Endodermal cell (in vitro differentiated cells): ENCODE results near the gene RBMS3. TPM values are rescaled to one million over a fixed set of nuclear protein-coding genes. Genes with fewer than 3 reads are reported as not detected.

Experiments
- DNase-seq: peaks from one replicate; pipeline ENCODE4 v3.0.0-alpha.2; 2017
- H3K27ac ChIP-seq: 2 replicates; pipeline ENCODE4 v1.5.1; 2013; ENCODE audit warnings: mild to moderate bottlenecking, low read depth, low read length, moderate library complexity
- H3K27me3 ChIP-seq: 2 replicates; pipeline ENCODE4 v1.6.1; 2013; ENCODE audit warnings: mild to moderate bottlenecking, low read length, moderate library complexity; ENCODE audit not compliant: insufficient read depth, control insufficient read depth, poor library complexity, severe bottlenecking
- H3K36me3 ChIP-seq: 2 replicates; pipeline ENCODE4 v1.7.0; 2013; ENCODE audit warnings: mild to moderate bottlenecking, low read length, moderate library complexity; ENCODE audit not compliant: control insufficient read depth, insufficient read depth
- H3K4me1 ChIP-seq: one replicate; pipeline ENCODE4 v1.7.0; 2013; ENCODE audit warnings: low read length; ENCODE audit not compliant: control insufficient read depth, insufficient read depth
- H3K4me3 ChIP-seq: 2 replicates; pipeline ENCODE4 v1.5.1; 2013; ENCODE audit warnings: mild to moderate bottlenecking, low read length, moderate library complexity
- H3K9ac ChIP-seq: 2 replicates; pipeline ENCODE4 v1.6.1; 2013; ENCODE audit warnings: mild to moderate bottlenecking, low read length, moderate library complexity; ENCODE audit not compliant: poor library complexity, severe bottlenecking; ENCODE audit errors: extremely low read depth
- H3K9me3 ChIP-seq: 2 replicates; pipeline ENCODE4 v1.6.1; 2013; ENCODE audit warnings: mild to moderate bottlenecking, low read length, moderate library complexity; ENCODE audit not compliant: control insufficient read depth
- H3K27ac Mint-ChIP-seq: 2 replicates; pipeline ENCODE4 v1.8.0; 2020; ENCODE audit warnings: mixed read lengths
- H3K27me3 Mint-ChIP-seq: 2 replicates; pipeline ENCODE4 v1.8.0; 2021; ENCODE audit warnings: mild to moderate bottlenecking, mixed read lengths; ENCODE audit not compliant: insufficient read depth
- H3K36me3 Mint-ChIP-seq: 2 replicates; pipeline ENCODE4 v1.8.0; 2020; ENCODE audit warnings: low read depth, mixed read lengths
- H3K4me1 Mint-ChIP-seq: 2 replicates; pipeline ENCODE4 v1.8.0; 2020; ENCODE audit warnings: mixed read lengths
- H3K4me3 Mint-ChIP-seq: 2 replicates; pipeline ENCODE4 v1.8.0; 2020; ENCODE audit warnings: mild to moderate bottlenecking, moderate library complexity, mixed read lengths
- H3K9me3 Mint-ChIP-seq: 2 replicates; pipeline ENCODE4 v1.8.0; 2020; ENCODE audit warnings: mild to moderate bottlenecking, mixed read lengths
- WGBS, 2 experiments: methylation state at CpG; one replicate each; pipeline versions ENCODE4 v1.1.5 to v1.1.7; 2013; ENCODE audit warnings: missing lambda C conversion rate in 2 of 2, mixed read lengths in 1 of 2; ENCODE audit not compliant: insufficient coverage in 1 of 2, insufficient read length in 1 of 2; 5-methylcytosine and 5-hydroxymethylcytosine counted together
- total RNA-seq, 2 donors: library from RNA; stranded (reverse); fragmentation: NEBNext Ultra II Directional in 1 of 2; extraction: Animal tissue kit (Norgen Biotek cat#: 25700) in 1 of 2; gene quantifications; 2 replicates in 1 of 2; 3 replicates in 1 of 2; pipeline ENCODE4 v1.2.1, GENCODE V29; 2021
- TF ChIP-seq, protein P1 (sequence below): fragments of 200-600 bp; sonication (generic); conservative IDR thresholded peaks from 2 replicates; pipeline ENCODE4 v1.5.0; 2021; ENCODE audit warnings: antibody characterized with exemption, mild to moderate bottlenecking

The RBMS3 gene
- total RNA-seq, 2 donors from 2014 or later: 2.0 to 7.3 TPM

DNA sequence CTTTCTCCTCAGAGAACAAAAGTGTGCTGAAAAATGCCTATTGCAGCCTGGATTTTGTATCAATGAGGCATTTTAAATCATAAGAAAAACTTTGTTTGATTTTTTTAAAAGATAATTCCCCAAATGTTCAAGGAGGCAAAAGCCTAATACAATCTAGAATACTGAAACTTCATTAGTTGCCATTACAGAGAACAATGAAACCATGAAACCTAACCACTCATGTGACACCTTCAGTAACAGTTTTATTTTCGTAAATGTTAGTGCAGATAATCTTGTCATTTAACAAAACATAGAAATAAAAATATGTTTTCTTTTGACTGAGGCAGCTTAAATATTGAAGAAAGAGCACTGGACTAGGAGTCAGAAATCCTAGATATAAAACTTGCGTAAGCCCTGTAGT lies 655.9 kb downstream of the RBMS3 start:
- Histone ChIP-seq H3K27ac (no peak overlapping the region), H3K4me1 (peaks cover 2% of the 10 kb centered on the region), H3K27me3 (no peaks in the 10 kb centered on the region), H3K9ac (no peak overlapping the region), H3K36me3 (no peaks in the 10 kb centered on the region), H3K9me3 (no peaks in the 10 kb centered on the region), H3K4me3 (no peak overlapping the region)
- no peak for DNase-seq
- H3K36me3 Mint-ChIP-seq: no peaks in the 10 kb centered on the region
- H3K4me1 Mint-ChIP-seq: peaks cover 16% of the 10 kb centered on the region
- no peaks in the 10 kb centered on the region for H3K27me3 Mint-ChIP-seq
- H3K9me3 Mint-ChIP-seq: no peaks in the 10 kb centered on the region
- H3K27ac Mint-ChIP-seq: no peak overlapping the region
- H3K4me3 Mint-ChIP-seq: no peak overlapping the region
- TF ChIP-seq, protein P1, sequence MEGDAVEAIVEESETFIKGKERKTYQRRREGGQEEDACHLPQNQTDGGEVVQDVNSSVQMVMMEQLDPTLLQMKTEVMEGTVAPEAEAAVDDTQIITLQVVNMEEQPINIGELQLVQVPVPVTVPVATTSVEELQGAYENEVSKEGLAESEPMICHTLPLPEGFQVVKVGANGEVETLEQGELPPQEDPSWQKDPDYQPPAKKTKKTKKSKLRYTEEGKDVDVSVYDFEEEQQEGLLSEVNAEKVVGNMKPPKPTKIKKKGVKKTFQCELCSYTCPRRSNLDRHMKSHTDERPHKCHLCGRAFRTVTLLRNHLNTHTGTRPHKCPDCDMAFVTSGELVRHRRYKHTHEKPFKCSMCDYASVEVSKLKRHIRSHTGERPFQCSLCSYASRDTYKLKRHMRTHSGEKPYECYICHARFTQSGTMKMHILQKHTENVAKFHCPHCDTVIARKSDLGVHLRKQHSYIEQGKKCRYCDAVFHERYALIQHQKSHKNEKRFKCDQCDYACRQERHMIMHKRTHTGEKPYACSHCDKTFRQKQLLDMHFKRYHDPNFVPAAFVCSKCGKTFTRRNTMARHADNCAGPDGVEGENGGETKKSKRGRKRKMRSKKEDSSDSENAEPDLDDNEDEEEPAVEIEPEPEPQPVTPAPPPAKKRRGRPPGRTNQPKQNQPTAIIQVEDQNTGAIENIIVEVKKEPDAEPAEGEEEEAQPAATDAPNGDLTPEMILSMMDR: no peak
- 95% methylated on average over 2 of the region's 2 CpGs; no CpG with 5 or more reads in 1 of the 2 experiments for whole genome bisulfite sequencing, 2 experiments

DNA sequence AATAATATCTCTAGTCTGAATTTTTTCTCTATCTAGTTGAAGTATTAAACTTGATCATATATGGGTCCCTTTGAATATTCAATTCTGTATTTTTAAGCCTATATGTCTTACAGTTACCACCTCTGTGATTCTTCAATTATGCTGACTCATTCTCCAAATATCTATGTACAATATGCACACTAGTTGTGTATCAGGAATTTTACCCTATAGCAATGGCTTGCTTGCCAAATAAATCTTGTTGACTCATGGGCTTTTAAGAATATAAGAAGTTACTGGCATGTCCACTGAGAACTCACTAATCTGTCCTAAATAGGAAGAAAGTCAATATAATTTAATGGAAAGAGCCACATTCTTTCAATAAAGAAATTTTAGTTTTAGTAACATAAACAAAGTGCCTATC lies 656.3 kb downstream of the RBMS3 start:
- Histone ChIP-seq H3K27me3 (no peaks in the 10 kb centered on the region), H3K9ac (no peak overlapping the region), H3K4me3 (no peak overlapping the region), H3K36me3 (no peaks in the 10 kb centered on the region), H3K9me3 (no peaks in the 10 kb centered on the region), H3K4me1 (peaks cover 2% of the 10 kb centered on the region), H3K27ac (no peak overlapping the region)
- H3K36me3 Mint-ChIP-seq: no peaks in the 10 kb centered on the region
- TF ChIP-seq, protein P1: no peak
- H3K27me3 Mint-ChIP-seq: no peaks in the 10 kb centered on the region
- H3K9me3 Mint-ChIP-seq: no peaks in the 10 kb centered on the region
- H3K27ac Mint-ChIP-seq: no peak overlapping the region
- no peak overlapping the region for H3K4me3 Mint-ChIP-seq
- peaks cover 16% of the 10 kb centered on the region for H3K4me1 Mint-ChIP-seq
- DNase-seq: no peak

DNA sequence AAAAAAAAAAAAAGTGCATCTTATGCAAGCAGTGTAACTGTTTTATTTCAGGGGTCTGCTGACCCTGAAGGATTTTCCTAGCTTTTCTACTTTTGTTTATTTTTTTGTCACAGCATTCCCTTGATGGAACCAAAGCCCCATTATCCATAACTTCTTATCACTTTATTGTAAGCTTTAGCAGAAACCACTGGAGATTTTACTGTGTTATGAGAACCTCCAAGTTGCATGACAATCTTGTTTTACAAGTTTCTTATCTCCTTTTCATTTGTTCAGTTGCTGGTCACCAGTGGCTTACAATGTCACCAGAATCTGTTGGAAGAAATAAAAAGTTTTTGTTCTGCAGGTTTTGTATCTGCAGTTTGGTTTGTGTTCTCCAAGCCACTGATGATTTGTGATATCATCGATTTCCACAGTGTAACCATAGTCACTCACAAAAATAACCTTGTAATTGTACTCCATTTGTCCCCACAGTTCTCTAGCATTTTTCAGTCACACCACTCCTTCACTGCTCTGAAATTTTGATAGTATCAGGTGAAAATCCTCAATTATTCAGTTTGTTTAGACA lies 660.0 kb downstream of the RBMS3 start:
- H3K27me3 Mint-ChIP-seq: no peaks in the 10 kb centered on the region
- Histone ChIP-seq H3K27ac (no peak overlapping the region), H3K9me3 (no peaks in the 10 kb centered on the region), H3K9ac (no peak overlapping the region), H3K4me3 (no peak overlapping the region), H3K27me3 (no peaks in the 10 kb centered on the region), H3K36me3 (no peaks in the 10 kb centered on the region), H3K4me1 (peaks cover 2% of the 10 kb centered on the region)
- 93% methylated on average over 1 of the region's 1 CpG; no CpG with 5 or more reads in 1 of the 2 experiments for WGBS, 2 experiments
- H3K4me1 Mint-ChIP-seq: peaks cover 6% of the 10 kb centered on the region
- no peaks in the 10 kb centered on the region for H3K36me3 Mint-ChIP-seq
- DNase-seq: no peak
- H3K9me3 Mint-ChIP-seq: no peaks in the 10 kb centered on the region
- no peak overlapping the region for H3K27ac Mint-ChIP-seq
- TF ChIP-seq, protein P1: no peak
- H3K4me3 Mint-ChIP-seq: no peak overlapping the region
